ENCODE measurements around the gene SPEM1. TPM values are rescaled to one million over a fixed set of nuclear protein-coding genes. Genes with fewer than 3 reads are reported as not detected.
A peak's percentile ranks its signal among the peaks of the same experiment; 100 is the strongest.

The SPEM1 gene
- total and polyA plus RNA-seq, 2 of the 13 experiments (the other 11 are each of a cell fraction or from before 2014, with no cell fraction given): not detected

DNA sequence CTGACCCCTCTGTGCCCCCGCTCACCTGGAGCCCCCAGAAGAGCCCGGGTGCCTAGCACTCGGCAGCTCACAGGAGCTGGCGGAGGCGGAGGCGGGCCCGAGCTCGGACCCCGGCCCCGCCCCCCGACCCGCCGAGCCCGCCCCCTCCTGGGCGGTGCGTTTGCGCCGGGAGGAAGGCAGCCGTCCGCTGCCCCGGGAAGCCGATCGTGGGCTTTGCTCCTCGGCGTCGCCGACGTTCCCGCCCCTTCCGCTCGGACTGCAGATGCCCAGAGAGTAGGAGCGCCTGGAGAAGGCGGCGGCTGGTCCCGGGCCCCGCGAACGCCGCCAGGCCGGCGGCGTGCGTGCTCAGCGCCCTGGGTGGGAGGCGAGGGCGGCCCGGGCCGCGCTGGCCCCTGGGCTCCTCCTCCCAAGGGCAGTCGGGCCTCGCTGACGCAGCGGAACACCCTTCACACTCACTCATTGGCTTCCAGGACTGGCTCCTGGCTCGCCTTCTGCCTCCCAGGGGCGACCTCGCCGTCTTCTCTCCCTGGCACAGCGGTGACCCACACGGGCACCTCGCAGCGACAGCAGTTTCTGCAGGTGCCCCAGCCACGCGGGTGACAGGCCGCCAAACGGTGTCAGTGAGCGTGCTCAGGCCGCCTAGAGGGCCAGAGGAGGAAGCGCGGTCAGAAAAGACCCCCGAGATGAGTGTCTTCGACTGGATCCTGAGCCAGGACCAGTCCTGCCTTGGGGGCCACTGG, 25.5 kb upstream of the SPEM1 start, which contains the start of gene PLSCR3 (continued):
- TF ChIP-seq MYC (CRISPR knock-in tag; IDR thresholded peaks at IDR 0.05; ENCODE audit: borderline replicate concordance): peak; percentile 81; the same call in 1 of the 2 replicates
- peak; percentile 31 for TF ChIP-seq ETV5 (CRISPR knock-in tag; IDR thresholded peaks at IDR 0.05; ENCODE audit: borderline replicate concordance)
- peak; percentile 41; the same call in 1 of the 2 replicates for TF ChIP-seq MXD4 (CRISPR knock-in tag; IDR thresholded peaks at IDR 0.05)
- TF ChIP-seq ZNF431 (CRISPR knock-in tag; IDR thresholded peaks at IDR 0.05; ENCODE audit: borderline replicate concordance, low read depth): peak; percentile 88
- TF ChIP-seq KDM5B (CRISPR knock-in tag; IDR thresholded peaks at IDR 0.05; ENCODE audit: borderline replicate concordance): peak; percentile 48; the same call in 1 of the 2 replicates
- TF ChIP-seq SIN3A (IDR thresholded peaks at IDR 0.05; ENCODE audit: borderline replicate concordance, low read depth, low read length): 0 out of 2 replicates have a peak, but pooled peaks have one; percentile 22
- TF ChIP-seq ZNF143 (CRISPR knock-in tag; IDR thresholded peaks at IDR 0.05): 0 out of 2 replicates have a peak, but pooled peaks have one; percentile 23
- peak; percentile 48; the same call in 1 of the 2 replicates for TF ChIP-seq SOX5 (CRISPR knock-in tag; IDR thresholded peaks at IDR 0.05; ENCODE audit: borderline replicate concordance)
- peak; percentile 73; the same call in 1 of the 2 replicates for TF ChIP-seq TOPORS (CRISPR knock-in tag; IDR thresholded peaks at IDR 0.05)
- peak; percentile 69; the same call in 1 of the 2 replicates for TF ChIP-seq HNF1B (CRISPR knock-in tag; IDR thresholded peaks at IDR 0.05)
- peak; percentile 36 for TF ChIP-seq ZNF331 (CRISPR knock-in tag; IDR thresholded peaks at IDR 0.05)
- TF ChIP-seq ZNF777 (CRISPR knock-in tag; IDR thresholded peaks at IDR 0.05): peak; percentile 24; the same call in 1 of the 2 replicates
- TF ChIP-seq NFYC (CRISPR knock-in tag; IDR thresholded peaks at IDR 0.05): 0 out of 2 replicates have a peak, but pooled peaks have one; percentile 36
- TF ChIP-seq, protein P1, sequence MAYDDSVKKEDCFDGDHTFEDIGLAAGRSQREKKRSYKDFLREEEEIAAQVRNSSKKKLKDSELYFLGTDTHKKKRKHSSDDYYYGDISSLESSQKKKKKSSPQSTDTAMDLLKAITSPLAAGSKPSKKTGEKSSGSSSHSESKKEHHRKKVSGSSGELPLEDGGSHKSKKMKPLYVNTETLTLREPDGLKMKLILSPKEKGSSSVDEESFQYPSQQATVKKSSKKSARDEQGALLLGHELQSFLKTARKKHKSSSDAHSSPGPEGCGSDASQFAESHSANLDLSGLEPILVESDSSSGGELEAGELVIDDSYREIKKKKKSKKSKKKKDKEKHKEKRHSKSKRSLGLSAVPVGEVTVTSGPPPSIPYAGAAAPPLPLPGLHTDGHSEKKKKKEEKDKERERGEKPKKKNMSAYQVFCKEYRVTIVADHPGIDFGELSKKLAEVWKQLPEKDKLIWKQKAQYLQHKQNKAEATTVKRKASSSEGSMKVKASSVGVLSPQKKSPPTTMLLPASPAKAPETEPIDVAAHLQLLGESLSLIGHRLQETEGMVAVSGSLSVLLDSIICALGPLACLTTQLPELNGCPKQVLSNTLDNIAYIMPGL (CRISPR knock-in tag; IDR thresholded peaks at IDR 0.05; ENCODE audit: borderline replicate concordance in 1 of 2, low read depth in 1 of 2): peak in 1 of 2 experiments; percentile 55; a peak in 2 of 4 replicates
- TF ChIP-seq ZIK1 (CRISPR knock-in tag; IDR thresholded peaks at IDR 0.05; ENCODE audit: borderline replicate concordance, low read depth): no peak
- TF ChIP-seq ZBTB2 (CRISPR knock-in tag; IDR thresholded peaks at IDR 0.05; ENCODE audit: low read depth): peak; percentile 82
- no peak for TF ChIP-seq NBN (conservative IDR thresholded peaks at IDR 0.05)
- 0 out of 2 replicates have a peak, but pooled peaks have one; percentile 25 for TF ChIP-seq CBFB (CRISPR knock-in tag; IDR thresholded peaks at IDR 0.05)
- peak; percentile 34 for TF ChIP-seq MYPOP (CRISPR knock-in tag; IDR thresholded peaks at IDR 0.05)
- TF ChIP-seq ZNF841 (CRISPR knock-in tag; IDR thresholded peaks at IDR 0.05; ENCODE audit: borderline replicate concordance): 0 out of 2 replicates have a peak, but pooled peaks have one; percentile 40
- 0 out of 2 replicates have a peak, but pooled peaks have one; percentile 67 for TF ChIP-seq ZNF274 (CRISPR knock-in tag; IDR thresholded peaks at IDR 0.05)
- TF ChIP-seq MIXL1 (CRISPR knock-in tag; IDR thresholded peaks at IDR 0.05): 0 out of 2 replicates have a peak, but pooled peaks have one; percentile 14
- peak; percentile 59; the same call in 1 of the 2 replicates for TF ChIP-seq NRL (CRISPR knock-in tag; IDR thresholded peaks at IDR 0.05; ENCODE audit: borderline replicate concordance)
